CD4-positive, alpha-beta memory T cell (primary cell): ENCODE measurements around the gene COL19A1. TPM values are rescaled to one million over a fixed set of nuclear protein-coding genes. Genes with fewer than 3 reads are reported as not detected.

Experiments used
- CTCF ChIA-PET: fragments of 350-600 bp; sonication (Branson Sonifier 250); formaldehyde crosslinking; loops from one replicate; lab custom pipeline; 2021; ENCODE audit warnings: inconsistent platforms; ENCODE audit not compliant: partially characterized antibody; lab: Charles Lee
- POLR2A ChIA-PET: fragments of 350-600 bp; sonication (Branson Sonifier 250); formaldehyde crosslinking; loops from one replicate; lab custom pipeline; 2021; ENCODE audit not compliant: partially characterized antibody; lab: Charles Lee
- DNase-seq, 5 donors: peaks; one replicate each; pipeline versions ENCODE4 v3.0.0 to v3.0.0-alpha.2; 2020 to 2022; ENCODE audit warnings: mixed read lengths in 1 of 5
- H3K27ac ChIP-seq: one replicate; pipeline ENCODE4 v1.7.0; 2013; ENCODE audit warnings: low read depth, low read length
- H3K27me3 ChIP-seq: 2 replicates; pipeline ENCODE4 v1.7.0; 2013; ENCODE audit warnings: mild to moderate bottlenecking, low read length, moderate library complexity; ENCODE audit not compliant: insufficient read depth
- H3K36me3 ChIP-seq: 2 replicates; pipeline ENCODE4 v1.7.0; 2013; ENCODE audit warnings: mild to moderate bottlenecking, low read length, moderate library complexity; ENCODE audit not compliant: insufficient read depth
- H3K4me1 ChIP-seq: 2 replicates; pipeline ENCODE4 v1.7.0; 2013; ENCODE audit warnings: mild to moderate bottlenecking, low read length, moderate library complexity; ENCODE audit not compliant: insufficient read depth
- H3K4me3 ChIP-seq, 2 donors: one replicate each; pipeline ENCODE4 v1.7.0; 2013; ENCODE audit warnings: low read length in 2 of 2, mild to moderate bottlenecking in 1 of 2
- H3K9me3 ChIP-seq, 2 donors: one replicate each; pipeline ENCODE4 v1.7.0; 2013; ENCODE audit warnings: low read length in 2 of 2, control low read depth in 1 of 2; ENCODE audit not compliant: control insufficient read depth in 1 of 2
- H3K27ac Mint-ChIP-seq, 7 donors: one replicate each; pipeline ENCODE4 v1.8.0; 2020 to 2021; ENCODE audit warnings: mixed read lengths in 7 of 7, mild to moderate bottlenecking in 6 of 7, inconsistent platforms in 3 of 7, moderate library complexity in 3 of 7
- H3K27me3 Mint-ChIP-seq, 2 donors: one replicate each; pipeline ENCODE4 v1.8.0; 2020 to 2021; ENCODE audit warnings: mixed read lengths in 2 of 2
- H3K36me3 Mint-ChIP-seq, 2 donors: one replicate each; pipeline ENCODE4 v1.8.0; 2020 to 2021; ENCODE audit warnings: mixed read lengths in 2 of 2, inconsistent platforms in 1 of 2, mild to moderate bottlenecking in 1 of 2
- H3K4me1 Mint-ChIP-seq, 4 donors: one replicate each; pipeline ENCODE4 v1.8.0; 2020 to 2021; ENCODE audit warnings: mixed read lengths in 4 of 4, mild to moderate bottlenecking in 1 of 4
- H3K4me3 Mint-ChIP-seq, 8 donors: one replicate each; pipeline ENCODE4 v1.8.0; 2020 to 2021; ENCODE audit warnings: mixed read lengths in 8 of 8, mild to moderate bottlenecking in 7 of 8, moderate library complexity in 6 of 8, inconsistent platforms in 3 of 8
- H3K9me3 Mint-ChIP-seq, 8 donors: one replicate each; pipeline ENCODE4 v1.8.0; 2020 to 2021; ENCODE audit warnings: mixed read lengths in 8 of 8, mild to moderate bottlenecking in 5 of 8, inconsistent platforms in 3 of 8, moderate library complexity in 1 of 8
- intact Hi-C: fragments of 100-400 bp; cut with micrococcal nuclease; formaldehyde crosslinking; loops from one replicate; pipeline ENCODE4 v1.15.1; 2023
- polyA plus RNA-seq, 2 donors: library from polyadenylated mRNA; unstranded; fragments of 300-500 nt; fragmentation: Illumina TruSeq; gene quantifications; one replicate each; pipeline ENCODE4 v1.2.3, GENCODE V29; 2021
- total RNA-seq, 2 experiments: library from RNA; stranded (reverse); gene quantifications; one replicate each; pipeline ENCODE4 v1.2.3, GENCODE V29; 2021

COL19A1 gene
- total and polyA plus RNA-seq, 4 experiments from 2014 or later, result 0.02 TPM; not detected in 3

- Histone ChIP-seq H3K27me3 (no peaks in the 10 kb centered on the region), H3K36me3 (no peaks in the 10 kb centered on the region), H3K9me3 (no peaks in the 10 kb centered on the region), H3K4me1 (no peaks in the 10 kb centered on the region), H3K4me3 (no peak overlapping the region), H3K27ac (no peak overlapping the region)
- no peaks in the 10 kb centered on the region for H3K36me3 Mint-ChIP-seq
- no peaks in the 10 kb centered on the region for H3K27me3 Mint-ChIP-seq
- intact Hi-C loops, result no loop called here
- DNase-seq, result no peak
- no peaks in the 10 kb centered on the region for H3K9me3 Mint-ChIP-seq
- no peaks in the 10 kb centered on the region for H3K4me1 Mint-ChIP-seq
- CTCF ChIA-PET, result no interaction called here
- H3K27ac Mint-ChIP-seq, result no peak overlapping the region
- POLR2A ChIA-PET, result no interaction called here
- no peak overlapping the region for H3K4me3 Mint-ChIP-seq
Measured at GRCh38 chr6:70131528-70131927, 265.2 kb downstream of the COL19A1 start.

DNA sequence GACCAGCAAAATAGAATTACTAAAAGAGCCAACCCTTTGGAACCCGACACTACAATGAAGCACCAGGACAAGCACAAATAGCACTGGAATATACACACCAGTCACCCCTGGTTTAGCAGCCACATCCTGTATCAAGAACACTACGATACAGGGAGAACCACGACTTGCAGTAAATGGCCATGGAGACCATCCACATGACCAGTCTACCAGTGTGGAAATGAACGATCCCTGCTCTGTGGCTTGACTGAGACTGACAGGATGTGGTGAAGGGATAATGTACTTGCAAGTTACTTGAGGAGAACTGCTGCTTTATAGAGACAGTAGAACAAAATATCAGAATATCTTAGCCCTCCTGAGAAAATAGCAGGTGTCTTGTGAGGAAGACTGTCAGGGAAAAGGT is 266.9 kb downstream of the COL19A1 start:
- Mint-ChIP-seq H3K4me3 (no peak overlapping the region), H3K27me3 (no peaks in the 10 kb centered on the region), H3K4me1 (no peaks in the 10 kb centered on the region), H3K36me3 (no peaks in the 10 kb centered on the region), H3K9me3 (no peaks in the 10 kb centered on the region), H3K27ac (no peak overlapping the region)
- no peaks in the 10 kb centered on the region for H3K27me3 ChIP-seq
- H3K9me3 ChIP-seq, result no peaks in the 10 kb centered on the region
- no peaks in the 10 kb centered on the region for H3K36me3 ChIP-seq
- intact Hi-C loops, result no loop called here
- H3K27ac ChIP-seq, result no peak overlapping the region
- CTCF ChIA-PET, result no interaction called here
- H3K4me1 ChIP-seq, result no peaks in the 10 kb centered on the region
- H3K4me3 ChIP-seq, result no peak overlapping the region
- POLR2A ChIA-PET, result no interaction called here
- DNase-seq, result no peak

DNA sequence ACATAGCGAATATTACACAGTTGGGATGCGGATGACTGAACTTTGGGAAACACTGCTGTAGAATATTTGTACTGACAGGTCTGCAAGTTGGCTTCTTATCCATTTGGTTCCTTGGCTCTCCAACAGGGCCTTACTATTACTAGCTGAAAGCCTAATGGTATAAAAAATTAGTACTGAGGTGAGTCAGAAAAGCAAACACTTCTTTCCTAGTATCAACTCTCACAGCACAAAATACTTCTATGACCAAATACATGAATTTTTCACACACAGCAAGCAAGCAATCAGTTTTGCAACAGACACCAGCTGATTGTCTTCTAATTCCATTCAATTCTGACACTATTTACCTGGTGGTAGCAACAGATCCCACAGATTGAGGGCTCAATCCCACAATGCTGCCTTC is 268.2 kb downstream of the COL19A1 start:
- ChIA-PET POLR2A (no interaction called here), CTCF (no interaction called here)
- Mint-ChIP-seq H3K4me3 (no peak overlapping the region), H3K27ac (no peak overlapping the region), H3K36me3 (no peaks in the 10 kb centered on the region), H3K4me1 (no peaks in the 10 kb centered on the region), H3K9me3 (no peaks in the 10 kb centered on the region), H3K27me3 (peaks cover 0 to 2% of the 10 kb centered on the region in 2 donors)
- H3K36me3 ChIP-seq, result no peaks in the 10 kb centered on the region
- H3K9me3 ChIP-seq, result no peaks in the 10 kb centered on the region
- H3K4me1 ChIP-seq, result no peaks in the 10 kb centered on the region
- no peak overlapping the region for H3K4me3 ChIP-seq
- no peak for DNase-seq
- H3K27ac ChIP-seq, result no peak overlapping the region
- intact Hi-C loops, result no loop called here
- no peaks in the 10 kb centered on the region for H3K27me3 ChIP-seq

DNA sequence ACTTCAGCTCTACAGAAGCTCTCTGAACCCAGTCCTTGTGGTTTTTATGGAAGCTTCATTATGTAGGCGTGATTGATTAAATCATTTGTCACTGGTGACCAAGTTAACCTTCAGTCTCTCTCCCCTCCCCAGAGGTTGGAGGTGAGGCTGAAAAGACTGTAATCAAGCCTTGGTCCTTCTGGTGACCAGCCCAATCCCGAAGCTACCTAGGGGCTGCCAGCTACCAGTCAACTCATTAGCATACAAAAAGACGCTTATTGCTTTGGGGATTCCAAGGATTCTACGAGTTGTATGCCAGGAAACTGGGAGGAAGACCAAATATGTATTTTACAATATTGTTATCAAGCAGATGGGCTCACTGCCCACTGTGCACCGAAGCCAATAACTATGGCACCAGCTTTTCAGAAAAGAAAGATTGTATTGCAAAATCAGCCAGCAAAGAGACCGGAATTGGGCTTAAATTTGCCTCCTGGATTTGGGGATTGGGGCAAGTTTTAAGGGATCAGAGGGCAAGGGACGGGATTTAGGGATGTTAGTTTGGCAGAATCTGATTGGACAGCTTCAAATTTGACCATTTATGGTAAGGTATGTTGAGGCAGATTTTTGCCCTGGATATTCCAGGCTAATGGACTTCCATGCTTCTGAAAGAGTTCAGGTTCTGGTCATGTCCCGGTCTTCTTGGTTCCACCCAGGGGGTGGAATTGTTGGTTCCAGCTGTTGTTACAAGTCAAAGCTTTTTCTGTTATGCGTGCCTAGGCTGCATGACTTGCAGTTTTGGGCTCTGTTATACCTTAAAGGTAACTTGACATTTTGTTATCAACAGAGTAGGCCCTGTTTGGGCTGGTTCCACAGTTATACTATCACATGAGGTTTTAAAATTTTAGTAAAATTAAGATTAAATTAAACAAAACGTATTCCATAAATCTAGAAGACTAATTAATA is 269.1 kb downstream of the COL19A1 start:
- intact Hi-C loops, result no loop called here
- Histone ChIP-seq H3K27ac (no peak overlapping the region), H3K4me3 (no peak overlapping the region), H3K36me3 (no peaks in the 10 kb centered on the region), H3K9me3 (no peaks in the 10 kb centered on the region), H3K27me3 (no peaks in the 10 kb centered on the region), H3K4me1 (no peaks in the 10 kb centered on the region)
- no peak for DNase-seq
- Mint-ChIP-seq H3K9me3 (no peaks in the 10 kb centered on the region), H3K36me3 (no peaks in the 10 kb centered on the region), H3K4me1 (no peaks in the 10 kb centered on the region), H3K4me3 (no peak overlapping the region), H3K27ac (no peak overlapping the region), H3K27me3 (peaks cover 0 to 2% of the 10 kb centered on the region in 2 donors)
- ChIA-PET CTCF (no interaction called here), POLR2A (no interaction called here)

- Mint-ChIP-seq H3K27me3 (peaks cover 0 to 2% of the 10 kb centered on the region in 2 donors), H3K4me3 (no peak overlapping the region), H3K4me1 (no peaks in the 10 kb centered on the region), H3K9me3 (no peaks in the 10 kb centered on the region), H3K36me3 (no peaks in the 10 kb centered on the region), H3K27ac (no peak overlapping the region)
- ChIA-PET CTCF (no interaction called here), POLR2A (no interaction called here)
- H3K36me3 ChIP-seq, result no peaks in the 10 kb centered on the region
- no peak for DNase-seq
- no peak overlapping the region for H3K4me3 ChIP-seq
- no peaks in the 10 kb centered on the region for H3K4me1 ChIP-seq
- no peak overlapping the region for H3K27ac ChIP-seq
- intact Hi-C loops, result no loop called here
- H3K27me3 ChIP-seq, result no peaks in the 10 kb centered on the region
- no peaks in the 10 kb centered on the region for H3K9me3 ChIP-seq
Measured at GRCh38 chr6:70136996-70137395, 270.6 kb downstream of the COL19A1 start.

DNA sequence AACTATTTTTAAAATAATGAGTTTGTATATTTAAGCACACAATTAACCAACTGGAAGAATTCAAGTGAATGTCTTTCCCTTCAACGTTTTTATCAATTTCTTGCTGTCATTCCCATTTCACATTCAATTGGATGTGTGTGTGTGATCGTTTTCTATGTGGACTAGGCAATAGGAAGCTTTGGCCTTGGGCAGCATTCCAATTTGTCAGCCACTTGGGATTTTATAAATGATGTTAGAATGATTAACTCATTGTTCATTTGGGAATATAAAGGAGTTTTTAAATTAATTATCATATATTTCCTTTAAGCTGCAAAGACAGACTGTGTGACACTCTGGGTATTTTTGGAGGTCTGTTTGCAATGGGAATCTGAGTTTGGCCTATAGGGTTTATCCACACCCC is 274.1 kb downstream of the COL19A1 start:
- DNase-seq, result no peak
- H3K9me3 ChIP-seq, result no peaks in the 10 kb centered on the region
- H3K27ac ChIP-seq, result no peak overlapping the region
- H3K36me3 ChIP-seq, result no peaks in the 10 kb centered on the region
- no peaks in the 10 kb centered on the region for H3K4me1 ChIP-seq
- no peaks in the 10 kb centered on the region for H3K4me1 Mint-ChIP-seq
- H3K36me3 Mint-ChIP-seq, result no peaks in the 10 kb centered on the region
- H3K27ac Mint-ChIP-seq, result no peak overlapping the region
- intact Hi-C loops, result no loop called here
- H3K27me3 Mint-ChIP-seq, result peaks cover 4 to 7% of the 10 kb centered on the region in 2 donors
- H3K9me3 Mint-ChIP-seq, result peaks cover 0 to 4% (median under 1%) of the 10 kb centered on the region in 8 donors
- POLR2A ChIA-PET, result no interaction called here
- H3K27me3 ChIP-seq, result no peaks in the 10 kb centered on the region
- H3K4me3 ChIP-seq, result no peak overlapping the region
- no peak overlapping the region for H3K4me3 Mint-ChIP-seq
- CTCF ChIA-PET, result no interaction called here

DNA sequence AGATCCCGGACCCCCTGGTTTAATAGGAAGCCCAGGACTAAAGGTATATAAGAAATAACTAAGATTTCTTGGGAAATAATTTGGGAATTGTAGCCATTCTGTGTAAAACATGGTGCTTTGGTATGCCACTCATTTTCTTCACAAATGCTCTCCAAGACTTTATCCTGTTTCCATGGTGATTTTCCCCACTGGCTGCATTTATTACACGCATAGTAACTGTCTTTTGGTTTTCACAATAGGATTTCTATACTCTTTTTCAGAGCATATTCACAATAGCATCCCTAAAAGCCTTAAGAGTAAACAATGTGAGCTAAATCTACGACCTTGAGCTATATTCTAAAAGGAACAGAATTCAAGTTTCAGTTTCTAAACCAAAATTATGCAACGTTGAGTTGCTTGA is 275.7 kb downstream of the COL19A1 start:
- Histone ChIP-seq H3K36me3 (no peaks in the 10 kb centered on the region), H3K4me3 (no peak overlapping the region), H3K4me1 (no peaks in the 10 kb centered on the region), H3K9me3 (no peaks in the 10 kb centered on the region), H3K27me3 (no peaks in the 10 kb centered on the region), H3K27ac (no peak overlapping the region)
- Mint-ChIP-seq H3K27me3 (peaks cover 4 to 7% of the 10 kb centered on the region in 2 donors), H3K4me3 (no peak overlapping the region), H3K27ac (no peak overlapping the region), H3K36me3 (no peaks in the 10 kb centered on the region), H3K4me1 (no peaks in the 10 kb centered on the region), H3K9me3 (peaks cover 0 to 4% (median under 1%) of the 10 kb centered on the region in 8 donors)
- intact Hi-C loops, result no loop called here
- no peak for DNase-seq
- ChIA-PET CTCF (no interaction called here), POLR2A (no interaction called here)
